NCI-H1092 treated with DMSO at 0.1 percent for 48 hours (cell line): ENCODE measurements around the gene ADAM15.

Source experiments
- DNase-seq: peaks from one replicate; lab custom pipeline; 2025; lab: John Stamatoyannopoulos, UW

Gene ADAM15

GRCh38 chr1:155050560-155051341 is at the start of gene ADAM15:
Gene ADAM15 (plus strand): TSS chr1:155051316. CDS start chr1:155051387, 71 bp downstream.
- DNase-seq = peak; percentile 82

GRCh38 chr1:155001425-155001674 is 49.8 kb upstream of the ADAM15 start:
- peak; percentile 81 for DNase-seq

GRCh38 chr1:155001675-155002463 is 49.2 kb upstream of the ADAM15 start:
- peak; percentile 100 for DNase-seq

GRCh38 chr1:155002464-155003226 is 48.5 kb upstream of the ADAM15 start, which contains the start of gene ZBTB7B:
Gene ZBTB7B (plus strand): TSS chr1:155002802. CDS start chr1:155014661, 11,859 bp downstream.
- DNase-seq = peak; percentile 39

GRCh38 chr1:155003227-155003765 is 47.8 kb upstream of the ADAM15 start:
- DNase-seq = peak; percentile 54

- no peak for DNase-seq
Measured at GRCh38 chr1:155003766-155004351, 47.3 kb upstream of the ADAM15 start.

GRCh38 chr1:155004352-155005075 is 46.6 kb upstream of the ADAM15 start:
- peak; percentile 15 for DNase-seq

GRCh38 chr1:155005076-155006011 is 45.8 kb upstream of the ADAM15 start:
- DNase-seq = no peak

GRCh38 chr1:155006601-155007101 is 44.5 kb upstream of the ADAM15 start:
- DNase-seq = no peak

GRCh38 chr1:155007251-155007828 is 43.8 kb upstream of the ADAM15 start:
- DNase-seq = no peak

- no peak for DNase-seq
Measured at GRCh38 chr1:155008015-155008941, 42.8 kb upstream of the ADAM15 start.

- no peak for DNase-seq
Measured at GRCh38 chr1:155009221-155009711, 41.9 kb upstream of the ADAM15 start.

GRCh38 chr1:155009742-155010141 is 41.4 kb upstream of the ADAM15 start:
- no peak for DNase-seq

- no peak for DNase-seq
Measured at GRCh38 chr1:155010211-155010918, 40.8 kb upstream of the ADAM15 start.

GRCh38 chr1:155011004-155011416 is 40.1 kb upstream of the ADAM15 start:
- DNase-seq = no peak

GRCh38 chr1:155011437-155012025 is 39.6 kb upstream of the ADAM15 start:
- no peak for DNase-seq

- peak; percentile 70 for DNase-seq
Measured at GRCh38 chr1:155012026-155012546, 39.0 kb upstream of the ADAM15 start.
